Measurements from ENCODE around the gene SP6.

DNA sequence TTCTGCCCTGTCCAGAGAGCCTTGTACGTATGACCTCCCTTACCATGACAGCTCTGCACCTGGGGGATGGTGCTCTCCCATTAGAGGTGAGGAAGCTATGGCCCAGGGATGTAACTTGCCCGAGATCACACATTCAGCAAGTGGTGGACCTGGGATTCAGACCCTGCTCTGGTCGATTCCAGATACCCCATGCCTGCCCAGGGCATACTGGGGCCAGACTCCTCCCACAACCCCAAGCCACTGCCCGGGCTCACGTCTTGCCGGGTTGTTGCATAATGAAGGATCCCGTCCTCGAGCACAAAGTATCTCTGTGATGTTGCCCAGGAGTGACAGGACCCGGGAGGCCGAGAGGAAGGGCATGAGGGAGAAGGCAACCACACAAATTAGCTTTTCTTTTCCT lies 31.5 kb downstream of the SP6 start:
- TF ChIP-seq CSDC2 (CRISPR knock-in tag; IDR thresholded peaks at IDR 0.05) (no peak), PPARA (CRISPR knock-in tag; IDR thresholded peaks at IDR 0.05; ENCODE audit: borderline replicate concordance) (no peak), TOX (CRISPR knock-in tag; IDR thresholded peaks at IDR 0.05; ENCODE audit: borderline replicate concordance) (no peak), ZC3H10 (CRISPR knock-in tag; IDR thresholded peaks at IDR 0.05) (no peak), ISL1 (CRISPR knock-in tag; IDR thresholded peaks at IDR 0.05) (no peak), RARB (CRISPR knock-in tag; IDR thresholded peaks at IDR 0.05) (no peak), ZFP30 (CRISPR knock-in tag; IDR thresholded peaks at IDR 0.05) (no peak), BACH2 (CRISPR knock-in tag; IDR thresholded peaks at IDR 0.05; ENCODE audit: borderline replicate concordance) (no peak), ESRRG (CRISPR knock-in tag; IDR thresholded peaks at IDR 0.05) (no peak), GLIS3 (CRISPR knock-in tag; IDR thresholded peaks at IDR 0.05) (no peak), ARNTL (CRISPR knock-in tag; IDR thresholded peaks at IDR 0.05; ENCODE audit: borderline replicate concordance, low read depth) (no peak)
- TF ChIP-seq, protein P1, sequence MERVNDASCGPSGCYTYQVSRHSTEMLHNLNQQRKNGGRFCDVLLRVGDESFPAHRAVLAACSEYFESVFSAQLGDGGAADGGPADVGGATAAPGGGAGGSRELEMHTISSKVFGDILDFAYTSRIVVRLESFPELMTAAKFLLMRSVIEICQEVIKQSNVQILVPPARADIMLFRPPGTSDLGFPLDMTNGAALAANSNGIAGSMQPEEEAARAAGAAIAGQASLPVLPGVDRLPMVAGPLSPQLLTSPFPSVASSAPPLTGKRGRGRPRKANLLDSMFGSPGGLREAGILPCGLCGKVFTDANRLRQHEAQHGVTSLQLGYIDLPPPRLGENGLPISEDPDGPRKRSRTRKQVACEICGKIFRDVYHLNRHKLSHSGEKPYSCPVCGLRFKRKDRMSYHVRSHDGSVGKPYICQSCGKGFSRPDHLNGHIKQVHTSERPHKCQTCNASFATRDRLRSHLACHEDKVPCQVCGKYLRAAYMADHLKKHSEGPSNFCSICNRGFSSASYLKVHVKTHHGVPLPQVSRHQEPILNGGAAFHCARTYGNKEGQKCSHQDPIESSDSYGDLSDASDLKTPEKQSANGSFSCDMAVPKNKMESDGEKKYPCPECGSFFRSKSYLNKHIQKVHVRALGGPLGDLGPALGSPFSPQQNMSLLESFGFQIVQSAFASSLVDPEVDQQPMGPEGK (CRISPR knock-in tag; IDR thresholded peaks at IDR 0.05; ENCODE audit: borderline replicate concordance): no peak
- TF ChIP-seq, protein P2, sequence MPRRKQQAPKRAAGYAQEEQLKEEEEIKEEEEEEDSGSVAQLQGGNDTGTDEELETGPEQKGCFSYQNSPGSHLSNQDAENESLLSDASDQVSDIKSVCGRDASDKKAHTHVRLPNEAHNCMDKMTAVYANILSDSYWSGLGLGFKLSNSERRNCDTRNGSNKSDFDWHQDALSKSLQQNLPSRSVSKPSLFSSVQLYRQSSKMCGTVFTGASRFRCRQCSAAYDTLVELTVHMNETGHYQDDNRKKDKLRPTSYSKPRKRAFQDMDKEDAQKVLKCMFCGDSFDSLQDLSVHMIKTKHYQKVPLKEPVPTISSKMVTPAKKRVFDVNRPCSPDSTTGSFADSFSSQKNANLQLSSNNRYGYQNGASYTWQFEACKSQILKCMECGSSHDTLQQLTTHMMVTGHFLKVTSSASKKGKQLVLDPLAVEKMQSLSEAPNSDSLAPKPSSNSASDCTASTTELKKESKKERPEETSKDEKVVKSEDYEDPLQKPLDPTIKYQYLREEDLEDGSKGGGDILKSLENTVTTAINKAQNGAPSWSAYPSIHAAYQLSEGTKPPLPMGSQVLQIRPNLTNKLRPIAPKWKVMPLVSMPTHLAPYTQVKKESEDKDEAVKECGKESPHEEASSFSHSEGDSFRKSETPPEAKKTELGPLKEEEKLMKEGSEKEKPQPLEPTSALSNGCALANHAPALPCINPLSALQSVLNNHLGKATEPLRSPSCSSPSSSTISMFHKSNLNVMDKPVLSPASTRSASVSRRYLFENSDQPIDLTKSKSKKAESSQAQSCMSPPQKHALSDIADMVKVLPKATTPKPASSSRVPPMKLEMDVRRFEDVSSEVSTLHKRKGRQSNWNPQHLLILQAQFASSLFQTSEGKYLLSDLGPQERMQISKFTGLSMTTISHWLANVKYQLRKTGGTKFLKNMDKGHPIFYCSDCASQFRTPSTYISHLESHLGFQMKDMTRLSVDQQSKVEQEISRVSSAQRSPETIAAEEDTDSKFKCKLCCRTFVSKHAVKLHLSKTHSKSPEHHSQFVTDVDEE (CRISPR knock-in tag; IDR thresholded peaks at IDR 0.05): no peak
- TF ChIP-seq, protein P3, sequence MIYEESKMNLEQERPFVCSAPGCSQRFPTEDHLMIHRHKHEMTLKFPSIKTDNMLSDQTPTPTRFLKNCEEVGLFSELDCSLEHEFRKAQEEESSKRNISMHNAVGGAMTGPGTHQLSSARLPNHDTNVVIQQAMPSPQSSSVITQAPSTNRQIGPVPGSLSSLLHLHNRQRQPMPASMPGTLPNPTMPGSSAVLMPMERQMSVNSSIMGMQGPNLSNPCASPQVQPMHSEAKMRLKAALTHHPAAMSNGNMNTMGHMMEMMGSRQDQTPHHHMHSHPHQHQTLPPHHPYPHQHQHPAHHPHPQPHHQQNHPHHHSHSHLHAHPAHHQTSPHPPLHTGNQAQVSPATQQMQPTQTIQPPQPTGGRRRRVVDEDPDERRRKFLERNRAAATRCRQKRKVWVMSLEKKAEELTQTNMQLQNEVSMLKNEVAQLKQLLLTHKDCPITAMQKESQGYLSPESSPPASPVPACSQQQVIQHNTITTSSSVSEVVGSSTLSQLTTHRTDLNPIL (CRISPR knock-in tag; IDR thresholded peaks at IDR 0.05; ENCODE audit: low read depth): no peak
